ENCODE data around the gene DSCAML1. TPM values are rescaled to one million over a fixed set of nuclear protein-coding genes. Genes with fewer than 3 reads are reported as not detected.

Gene DSCAML1
- total and polyA plus RNA-seq, 9 of the 15 experiments (the other 6 are each of a cell fraction or from before 2014, with no cell fraction given): not detected

GRCh38 chr11:117828611-117829368 lies 31.8 kb upstream of the DSCAML1 start (continued):
- TF ChIP-seq ZNF592 (IDR thresholded peaks at IDR 0.05): no peak
- TF ChIP-seq E2F3 (CRISPR knock-in tag; IDR thresholded peaks at IDR 0.05): no peak
- no peak for TF ChIP-seq TCF15 (CRISPR knock-in tag; IDR thresholded peaks at IDR 0.05)
- TF ChIP-seq ZNF830 (CRISPR knock-in tag; IDR thresholded peaks at IDR 0.05): no peak
- no peak for TF ChIP-seq ZNF778 (CRISPR knock-in tag; IDR thresholded peaks at IDR 0.05)
- no peak for TF ChIP-seq ELK1 (CRISPR knock-in tag; IDR thresholded peaks at IDR 0.05)
- TF ChIP-seq TFE3 (CRISPR knock-in tag; IDR thresholded peaks at IDR 0.05): no peak
- no peak for TF ChIP-seq THRB (CRISPR knock-in tag; conservative IDR thresholded peaks at IDR 0.05)
- TF ChIP-seq KHSRP (IDR thresholded peaks at IDR 0.05): no peak
- TF ChIP-seq ARID3B (CRISPR knock-in tag; IDR thresholded peaks at IDR 0.05; ENCODE audit: borderline replicate concordance): no peak
- TF ChIP-seq C11orf30 (IDR thresholded peaks at IDR 0.05; ENCODE audit: low read depth): no peak
- peak; percentile 90 for TF ChIP-seq FOSL1 (tag; conservative IDR thresholded peaks at IDR 0.05)
- TF ChIP-seq MYBL2 (IDR thresholded peaks at IDR 0.05; ENCODE audit: low read depth): no peak
- no peak for TF ChIP-seq MYBL2 (CRISPR knock-in tag; IDR thresholded peaks at IDR 0.05; ENCODE audit: borderline replicate concordance)
- no peak for TF ChIP-seq SRSF1 (IDR thresholded peaks at IDR 0.05; ENCODE audit: low read depth, low read length)
- no peak for TF ChIP-seq KLF16 (IDR thresholded peaks at IDR 0.05)
- no peak for TF ChIP-seq PURB (CRISPR knock-in tag; IDR thresholded peaks at IDR 0.05; ENCODE audit: low read depth)
- TF ChIP-seq NFIC (IDR thresholded peaks at IDR 0.05): no peak
- TF ChIP-seq CC2D1A (IDR thresholded peaks at IDR 0.05): no peak

All from K562 (cell line).